Tibial nerve (tissue), 3 donors: ENCODE measurements around the gene SMAD4.

ENCODE experiments used
- POLR2A ChIP-seq, 2 donors: fragments of 450-650 bp; IDR thresholded peaks; one replicate each; pipeline ENCODE4 v1.6.1; 2017; ENCODE audit warnings: antibody characterized with exemption in 2 of 2, mild to moderate bottlenecking in 2 of 2, moderate library complexity in 2 of 2
- TF ChIP-seq, protein P1 (sequence below), 5 experiments: fragments of 200-600 bp in 3 of 5; fragments of 450-650 bp in 2 of 5; sonication (generic) in 3 of 5; IDR thresholded peaks; one replicate each; pipeline ENCODE4 v1.5.1; 2016 to 2019; ENCODE audit warnings: antibody characterized with exemption in 5 of 5, mild to moderate bottlenecking in 3 of 5, moderate library complexity in 2 of 5

DNA sequence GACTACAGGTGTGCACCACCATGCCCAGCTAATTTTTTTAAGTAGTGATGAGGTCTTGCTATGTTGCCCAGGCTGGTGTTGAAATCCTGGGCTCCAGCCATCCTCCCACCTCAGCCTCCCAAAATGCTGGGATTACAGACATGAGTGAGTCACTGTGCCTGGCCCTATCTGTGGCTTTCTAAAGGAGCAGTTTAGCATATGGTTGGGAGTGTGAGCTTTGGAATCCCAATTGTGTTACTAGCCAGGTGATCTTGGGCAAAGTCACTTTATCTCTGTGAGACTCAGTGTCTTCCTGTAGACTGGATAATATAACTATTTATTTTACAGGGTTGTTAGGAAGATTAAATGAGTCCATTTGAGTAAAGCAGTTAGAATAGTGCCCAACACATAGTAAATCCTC is 19.8 kb upstream of the SMAD4 start:
- TF ChIP-seq, protein P1, sequence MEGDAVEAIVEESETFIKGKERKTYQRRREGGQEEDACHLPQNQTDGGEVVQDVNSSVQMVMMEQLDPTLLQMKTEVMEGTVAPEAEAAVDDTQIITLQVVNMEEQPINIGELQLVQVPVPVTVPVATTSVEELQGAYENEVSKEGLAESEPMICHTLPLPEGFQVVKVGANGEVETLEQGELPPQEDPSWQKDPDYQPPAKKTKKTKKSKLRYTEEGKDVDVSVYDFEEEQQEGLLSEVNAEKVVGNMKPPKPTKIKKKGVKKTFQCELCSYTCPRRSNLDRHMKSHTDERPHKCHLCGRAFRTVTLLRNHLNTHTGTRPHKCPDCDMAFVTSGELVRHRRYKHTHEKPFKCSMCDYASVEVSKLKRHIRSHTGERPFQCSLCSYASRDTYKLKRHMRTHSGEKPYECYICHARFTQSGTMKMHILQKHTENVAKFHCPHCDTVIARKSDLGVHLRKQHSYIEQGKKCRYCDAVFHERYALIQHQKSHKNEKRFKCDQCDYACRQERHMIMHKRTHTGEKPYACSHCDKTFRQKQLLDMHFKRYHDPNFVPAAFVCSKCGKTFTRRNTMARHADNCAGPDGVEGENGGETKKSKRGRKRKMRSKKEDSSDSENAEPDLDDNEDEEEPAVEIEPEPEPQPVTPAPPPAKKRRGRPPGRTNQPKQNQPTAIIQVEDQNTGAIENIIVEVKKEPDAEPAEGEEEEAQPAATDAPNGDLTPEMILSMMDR (IDR thresholded peaks at IDR 0.05), result no peak
- TF ChIP-seq POLR2A (IDR thresholded peaks at IDR 0.05), result no peak
